Limb (tissue), 2 donors: ENCODE data around the gene P4HB.

Source experiments
- DNase-seq, 2 donors: peaks; one replicate each; pipeline ENCODE4 v3.0.0-alpha.2; 2016; ENCODE audit errors: extremely low spot score in 2 of 2

The P4HB gene

GRCh38 chr17:81832608-81833159 is 27.7 kb downstream of the P4HB start:
- DNase-seq, result peak in 1 of 2 donors; percentile 62

DNA sequence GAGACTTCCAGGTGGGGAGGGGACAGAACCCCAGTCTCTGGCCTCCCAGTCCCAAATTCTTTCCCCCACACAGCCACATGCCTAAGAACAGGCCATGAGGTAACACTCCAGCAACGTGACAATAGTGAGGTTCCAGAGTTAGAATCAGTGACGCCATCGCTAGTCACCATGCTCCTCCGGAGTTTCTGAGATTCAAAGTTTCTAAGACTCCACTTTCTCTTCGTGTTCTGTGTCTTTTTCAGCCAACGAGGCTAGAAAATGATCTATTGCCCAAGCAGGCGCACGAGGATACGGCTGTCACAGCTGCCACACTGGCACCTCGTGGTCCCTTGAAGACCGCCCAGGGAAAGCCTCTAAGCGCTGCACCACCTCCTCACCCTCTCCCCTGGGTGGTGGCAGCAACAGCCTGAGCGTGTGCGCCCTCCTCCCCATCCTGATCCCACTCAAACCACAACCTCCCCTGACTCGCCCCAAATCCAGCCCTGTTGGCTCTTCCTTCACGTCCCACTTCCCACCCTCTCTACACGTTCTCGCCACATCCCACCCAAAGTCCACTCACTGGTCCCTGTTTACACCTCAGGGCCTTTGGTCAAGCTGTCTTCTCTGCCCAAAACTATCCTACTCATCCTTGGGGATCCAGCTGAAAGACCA is 28.3 kb downstream of the P4HB start:
- DNase-seq, result no peak

GRCh38 chr17:81831563-81831956 is 28.8 kb downstream of the P4HB start:
- DNase-seq, result no peak

GRCh38 chr17:81829858-81830257 is 30.5 kb downstream of the P4HB start:
- no peak for DNase-seq

DNA sequence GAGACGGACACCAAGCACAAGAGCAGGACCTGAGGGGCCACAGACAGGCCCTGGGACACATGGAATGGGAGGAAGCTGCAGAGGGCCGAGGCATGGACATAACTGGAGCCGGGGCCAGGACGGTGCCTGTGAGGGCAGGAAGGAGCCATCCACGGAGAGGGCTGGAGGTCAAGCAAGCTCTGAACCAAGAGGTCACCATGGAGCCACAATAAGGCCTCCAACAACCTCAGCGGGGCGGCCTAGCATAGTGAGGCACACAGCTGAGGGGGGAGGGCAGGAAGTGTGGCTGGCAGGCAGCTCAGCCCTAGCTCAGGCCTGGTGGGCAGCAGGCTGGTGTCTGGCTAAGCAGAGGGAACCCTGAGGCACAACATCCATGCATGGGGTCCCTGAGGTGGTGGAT is 31.7 kb downstream of the P4HB start:
- no peak for DNase-seq

DNA sequence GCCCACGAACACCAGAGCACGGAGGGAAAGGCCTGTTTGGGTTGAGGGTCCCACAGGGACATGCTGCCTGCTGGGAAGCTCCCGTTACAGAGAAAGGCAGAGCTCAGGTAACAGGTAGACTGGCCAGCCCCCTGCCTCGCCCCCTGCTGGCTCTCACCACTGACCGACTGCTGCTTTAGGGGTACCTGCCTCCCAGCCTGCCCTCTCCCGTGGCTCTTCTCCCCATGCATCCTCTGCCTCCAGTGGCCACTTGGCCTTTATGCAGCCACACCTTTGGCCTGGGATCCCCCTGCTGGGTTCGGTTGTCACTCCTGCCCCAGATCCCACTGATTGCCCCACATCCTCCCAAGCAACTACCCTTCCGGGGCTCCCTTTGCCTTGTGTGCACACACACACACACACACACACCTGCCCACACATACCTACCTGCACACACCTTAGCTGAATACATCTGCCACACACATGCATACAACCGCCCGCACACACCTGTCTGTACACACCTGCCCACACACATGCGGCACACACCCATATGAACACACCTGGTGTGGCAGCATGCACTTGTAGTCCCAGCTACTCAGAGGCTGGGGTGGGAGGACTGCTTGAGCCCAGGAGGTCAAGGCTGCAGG is 34.4 kb downstream of the P4HB start:
- no peak for DNase-seq

- DNase-seq, result no peak
Measured at GRCh38 chr17:81824595-81824994, 35.7 kb downstream of the P4HB start.

GRCh38 chr17:81823820-81824550 is 36.4 kb downstream of the P4HB start:
- DNase-seq, result no peak

- DNase-seq, result no peak
Measured at GRCh38 chr17:81822996-81823819, 37.1 kb downstream of the P4HB start.

- DNase-seq, result no peak
Measured at GRCh38 chr17:81822312-81822637, 38.1 kb downstream of the P4HB start.

DNA sequence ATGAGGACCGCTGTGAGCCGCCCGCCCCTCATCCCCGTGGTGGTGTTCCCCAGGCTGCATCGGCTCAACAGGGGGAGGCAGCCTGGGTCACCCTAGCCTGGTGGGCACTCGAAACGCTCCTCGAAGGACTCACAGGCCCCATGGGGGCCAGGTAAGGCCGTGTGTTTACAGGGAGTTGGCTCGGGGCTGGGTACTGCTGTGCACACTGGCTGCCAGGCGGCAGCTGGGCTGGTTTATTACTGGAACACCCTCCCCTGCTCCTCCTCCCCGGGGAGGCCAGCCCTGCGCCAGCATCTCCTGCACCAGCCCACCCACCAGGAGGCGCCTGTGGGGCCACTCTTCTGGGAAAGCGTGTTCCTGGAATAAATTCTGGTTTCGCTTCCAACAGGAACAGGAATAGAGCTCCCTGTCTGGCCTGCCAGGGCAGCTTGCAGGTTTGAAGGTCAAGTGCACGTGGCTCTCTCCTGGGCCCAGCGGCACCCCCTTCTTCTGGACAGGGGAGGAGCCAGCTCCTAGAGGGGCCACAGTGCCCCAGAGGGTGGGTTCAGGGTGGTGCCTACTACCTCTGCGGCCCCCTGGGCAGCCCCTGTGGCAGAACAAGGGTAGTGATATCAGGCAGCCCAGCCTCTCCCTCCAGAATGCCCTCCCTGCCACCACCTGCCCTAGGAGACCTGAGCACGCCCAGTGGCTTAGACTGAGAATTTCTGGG is 38.6 kb downstream of the P4HB start:
- DNase-seq, result no peak

- DNase-seq, result no peak
Measured at GRCh38 chr17:81821147-81821546, 39.2 kb downstream of the P4HB start.

DNA sequence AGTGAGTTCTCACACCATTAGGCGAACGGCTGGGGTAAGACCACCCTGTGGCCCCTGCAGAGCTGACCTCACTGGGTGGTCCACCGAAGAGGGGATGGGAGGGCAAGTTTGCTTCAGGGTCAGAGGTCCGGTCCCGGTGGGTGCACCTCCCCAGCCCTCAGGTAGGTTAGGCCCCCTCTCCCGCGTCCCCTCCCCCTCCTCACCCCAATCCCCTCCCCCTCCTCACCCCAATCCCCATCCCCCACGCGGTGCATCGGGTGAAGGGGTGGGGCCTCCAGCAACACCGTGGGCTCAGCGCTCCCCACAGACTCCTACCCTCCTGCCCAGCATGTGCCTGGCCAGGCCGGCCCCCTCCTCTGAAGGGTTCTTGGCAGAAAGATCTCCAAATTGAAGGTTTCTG is 40.6 kb downstream of the P4HB start:
- DNase-seq, result no peak

GRCh38 chr17:81817758-81818147 is 42.6 kb downstream of the P4HB start:
- DNase-seq, result no peak

DNA sequence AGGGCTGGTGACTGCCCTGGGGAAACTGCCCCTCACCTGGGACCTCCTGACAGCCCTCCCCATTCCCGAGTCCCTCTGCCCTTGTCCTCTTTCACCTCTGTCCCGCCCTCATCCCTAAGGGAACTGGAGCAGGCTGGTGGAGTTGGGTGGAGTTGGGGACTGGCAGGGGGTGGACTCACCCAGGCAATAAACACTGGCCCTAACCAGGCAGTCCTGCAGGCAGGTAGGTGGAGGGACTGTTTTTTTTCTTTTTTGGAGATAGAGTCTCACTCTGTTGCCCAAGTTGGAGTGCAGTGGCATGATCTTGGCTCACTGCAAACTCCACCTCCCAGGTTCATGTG is 44.7 kb downstream of the P4HB start:
- DNase-seq, result no peak

GRCh38 chr17:81814748-81815645 is 45.3 kb downstream of the P4HB start:
- no peak for DNase-seq

DNA sequence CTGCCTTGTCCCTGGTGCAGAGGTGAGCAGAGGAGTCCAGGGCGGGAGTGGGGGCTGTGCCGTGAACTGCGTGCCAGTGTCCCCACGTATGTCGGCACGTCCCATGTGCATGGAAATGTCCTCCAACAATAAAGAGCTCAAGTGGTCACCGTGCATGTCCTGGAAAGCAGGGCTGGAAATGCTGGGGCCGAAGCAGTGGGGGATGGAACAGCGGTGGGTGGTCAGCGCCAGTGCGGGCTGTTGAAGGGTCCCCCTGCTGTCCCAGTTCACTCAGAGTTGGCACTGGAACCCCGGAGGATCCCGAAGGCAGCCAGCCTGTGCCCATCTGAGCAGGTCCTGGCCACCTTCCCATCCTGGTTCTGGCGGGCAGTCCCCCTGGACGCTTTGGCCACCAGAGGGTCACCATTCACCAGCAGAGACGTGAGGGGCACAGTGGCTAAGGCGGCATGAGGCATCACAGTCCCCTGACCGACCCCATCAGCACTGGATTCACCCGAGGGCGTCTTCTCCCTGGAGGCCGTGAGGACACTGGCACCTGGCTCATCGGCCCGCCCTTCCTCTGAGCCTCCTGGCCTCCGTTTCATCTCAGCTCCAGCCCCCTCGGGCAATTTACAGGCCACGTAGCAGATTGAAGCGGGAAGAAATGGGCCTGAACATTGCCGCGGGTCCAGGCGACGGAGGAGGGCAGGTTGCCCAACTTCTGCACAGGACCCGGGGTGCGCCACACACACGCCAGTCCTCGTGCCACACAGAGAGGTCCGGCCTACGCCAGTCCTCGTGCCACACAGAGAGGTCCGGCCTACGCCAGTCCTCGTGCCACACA is 46.3 kb downstream of the P4HB start:
- no peak for DNase-seq

DNA sequence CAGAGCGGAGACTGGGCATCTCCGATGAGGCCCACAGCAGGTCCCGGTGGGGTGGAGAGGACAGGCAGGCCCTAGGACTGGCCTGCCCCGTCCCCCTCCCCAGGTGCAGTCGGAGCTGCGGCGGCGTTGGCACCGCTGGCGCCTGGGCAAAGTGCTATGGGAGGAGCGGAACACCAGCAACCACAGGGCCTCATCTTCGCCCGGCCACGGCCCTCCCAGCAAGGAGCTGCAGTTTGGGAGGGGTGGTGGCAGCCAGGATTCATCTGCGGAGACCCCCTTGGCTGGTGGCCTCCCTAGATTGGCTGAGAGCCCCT is 47.0 kb downstream of the P4HB start:
- no peak for DNase-seq

DNA sequence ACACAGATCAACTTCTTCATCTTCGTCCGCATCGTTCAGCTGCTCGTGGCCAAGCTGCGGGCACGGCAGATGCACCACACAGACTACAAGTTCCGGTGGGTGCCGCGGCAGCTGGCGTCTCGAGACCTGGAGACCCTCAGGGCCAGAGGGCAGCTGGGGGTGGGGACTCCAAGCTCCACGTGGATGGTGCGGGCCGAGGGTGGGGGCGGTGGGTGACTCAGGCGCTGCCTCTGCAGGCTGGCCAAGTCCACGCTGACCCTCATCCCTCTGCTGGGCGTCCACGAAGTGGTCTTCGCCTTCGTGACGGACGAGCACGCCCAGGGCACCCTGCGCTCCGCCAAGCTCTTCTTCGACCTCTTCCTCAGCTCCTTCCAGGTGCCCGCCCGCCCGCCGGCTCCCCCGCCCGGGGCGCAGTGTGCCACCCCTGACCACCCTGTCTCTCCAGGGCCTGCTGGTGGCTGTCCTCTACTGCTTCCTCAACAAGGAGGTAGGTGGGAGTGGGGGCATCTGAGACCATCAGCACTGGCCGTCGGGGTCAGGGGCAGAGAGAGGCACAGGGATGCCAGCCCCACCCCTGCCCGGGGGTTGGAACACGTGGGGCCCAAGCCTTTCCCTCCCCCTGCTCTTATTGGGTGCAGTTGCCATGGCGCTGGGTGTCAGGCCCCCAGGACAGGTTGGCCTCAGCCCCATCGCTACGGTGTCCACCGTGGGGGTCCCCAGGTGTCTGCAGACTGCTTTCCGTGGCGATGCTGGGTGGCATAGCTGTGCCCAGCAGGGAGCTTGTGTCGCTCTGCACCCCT is 47.6 kb downstream of the P4HB start:
- no peak for DNase-seq
